H1 (cell line): Measurements from ENCODE around the gene ZDHHC17. TPM values are rescaled to one million over a fixed set of nuclear protein-coding genes. Genes with fewer than 3 reads are reported as not detected.

ENCODE experiments used
- CTCF ChIA-PET: fragments of 300-600 bp; sonication (Branson Sonifier 250); formaldehyde crosslinking; loops from one replicate; lab custom pipeline; 2021; ENCODE audit not compliant: partially characterized antibody; lab: Charles Lee
- POLR2A ChIA-PET: fragments of 300-600 bp; sonication (Branson Sonifier 250); formaldehyde crosslinking; loops from one replicate; lab custom pipeline; 2021; ENCODE audit warnings: inconsistent platforms; ENCODE audit not compliant: partially characterized antibody; lab: Charles Lee
- DNase-seq, 2 experiments: peaks; one replicate each; pipeline versions ENCODE4 v3.0.0 to v3.0.0-alpha.2; 2010 to 2022; ENCODE audit warnings: low spot score in 2 of 2, low read depth in 1 of 2, mixed read lengths in 1 of 2
- FAIRE-seq: peaks from 2 replicates; lab custom pipeline; 2011; peaks lifted over from hg19 to GRCh38; lab: Jason Lieb, UNC
- H2AFZ ChIP-seq: 2 replicates; pipeline ENCODE4 v1.8.1; 2012; ENCODE audit warnings: low read length, inconsistent platforms
- H2AK5ac ChIP-seq: 2 replicates; pipeline ENCODE4 v1.6.1; 2013; ENCODE audit warnings: low read depth, low read length
- H2BK120ac ChIP-seq: replicated peaks from 2 replicates; pipeline ENCODE3; 2013; ENCODE audit warnings: low read depth, low read length, inconsistent platforms
- H2BK12ac ChIP-seq: 2 replicates; pipeline ENCODE4 v1.6.1; 2013; ENCODE audit warnings: low read depth, low read length
- H2BK15ac ChIP-seq: 2 replicates; pipeline ENCODE4 v1.6.1; 2013; ENCODE audit warnings: low read length
- H2BK20ac ChIP-seq: 2 replicates; pipeline ENCODE4 v1.6.1; 2013; ENCODE audit warnings: low read length
- H2BK5ac ChIP-seq: 2 replicates; pipeline ENCODE4 v1.6.1; 2013; ENCODE audit warnings: low read depth, low read length
- H3K14ac ChIP-seq: 2 replicates; pipeline ENCODE4 v1.6.1; 2013; ENCODE audit warnings: inconsistent platforms; ENCODE audit not compliant: insufficient read length
- H3K18ac ChIP-seq: 2 replicates; pipeline ENCODE4 v1.6.1; 2013; ENCODE audit warnings: low read length; ENCODE audit errors: extremely low read depth
- H3K23ac ChIP-seq: 2 replicates; pipeline ENCODE4 v1.6.1; 2013; ENCODE audit warnings: inconsistent platforms; ENCODE audit not compliant: insufficient read length
- H3K23me2 ChIP-seq: 2 replicates; pipeline ENCODE4 v1.6.1; 2013; ENCODE audit warnings: low read depth, low read length
- H3K27ac ChIP-seq: 2 replicates; pipeline ENCODE4 v1.6.1; 2011; ENCODE audit warnings: low read depth, low read length, inconsistent platforms
- H3K27me3 ChIP-seq, 4 experiments: replicated peaks in 1 of 4; 1 replicate in 1 of 4; 2 replicates in 3 of 4; pipeline versions ENCODE4 v1.6.1 to v1.8.1; 2011 to 2013; ENCODE audit warnings: low read length in 3 of 4, mild to moderate bottlenecking in 3 of 4, inconsistent platforms in 2 of 4, mixed read lengths in 2 of 4, moderate library complexity in 1 of 4; ENCODE audit not compliant: control insufficient read depth in 3 of 4, insufficient read depth in 3 of 4; ENCODE audit errors: extremely low read depth in 1 of 4
- H3K36me3 ChIP-seq, 4 experiments: 2 replicates each; pipeline versions ENCODE4 v1.6.1 to v1.8.1; 2011 to 2013; ENCODE audit warnings: mild to moderate bottlenecking in 4 of 4, low read length in 3 of 4, moderate library complexity in 2 of 4, control low read depth in 1 of 4, inconsistent platforms in 1 of 4; ENCODE audit not compliant: insufficient read depth in 4 of 4, control insufficient read depth in 2 of 4
- H3K4ac ChIP-seq: replicated peaks from 2 replicates; pipeline ENCODE3; 2013; ENCODE audit warnings: low read length, low read depth, mixed read lengths, inconsistent platforms; ENCODE audit not compliant: insufficient read length
- H3K4me1 ChIP-seq, 4 experiments: replicated peaks in 1 of 4; 1 replicate in 1 of 4; 2 replicates in 3 of 4; pipeline versions ENCODE4 v1.6.1 to v1.8.1; 2011 to 2013; ENCODE audit warnings: low read length in 3 of 4, inconsistent platforms in 2 of 4, mixed read lengths in 1 of 4; ENCODE audit not compliant: insufficient read depth in 4 of 4, control insufficient read depth in 3 of 4
- H3K4me2 ChIP-seq, 2 experiments: 2 replicates each; pipeline versions ENCODE4 v1.6.1 to v1.8.1; 2011 to 2013; ENCODE audit warnings: low read depth in 2 of 2, low read length in 2 of 2, control low read depth in 1 of 2, inconsistent platforms in 1 of 2, mild to moderate bottlenecking in 1 of 2; ENCODE audit not compliant: insufficient read depth in 1 of 2
- H3K4me3 ChIP-seq, 4 experiments: fragments of 200-600, 300-600 bp in 1 of 4; sonication (generic), shearing (Covaris generic), sonication (Bioruptor Twin) in 1 of 4; 2 replicates each; pipeline versions ENCODE4 v1.5.1 to v1.8.1; 2011 to 2016; ENCODE audit warnings: low read length in 4 of 4, low read depth in 3 of 4, control low read depth in 2 of 4, inconsistent platforms in 2 of 4, mild to moderate bottlenecking in 2 of 4, mixed read lengths in 1 of 4, moderate library complexity in 1 of 4; ENCODE audit not compliant: insufficient read depth in 2 of 4; ENCODE audit errors: extremely low read depth in 1 of 4
- H3K56ac ChIP-seq: replicated peaks from 2 replicates; pipeline ENCODE3; 2013; ENCODE audit warnings: low read depth, mild to moderate bottlenecking, mixed read lengths, low read length, inconsistent platforms; ENCODE audit not compliant: insufficient read length
- H3K79me1 ChIP-seq: 2 replicates; pipeline ENCODE4 v1.6.1; 2013; ENCODE audit warnings: low read depth, low read length, control low read depth
- H3K79me2 ChIP-seq, 2 experiments: 2 replicates each; pipeline versions ENCODE4 v1.6.1 to v1.8.1; 2012 to 2013; ENCODE audit warnings: low read length in 2 of 2, mild to moderate bottlenecking in 2 of 2, inconsistent platforms in 1 of 2; ENCODE audit not compliant: insufficient read depth in 2 of 2, control insufficient read depth in 1 of 2
- H3K9ac ChIP-seq, 4 experiments: replicated peaks in 1 of 4; 1 replicate in 1 of 4; 2 replicates in 3 of 4; pipeline versions ENCODE4 v1.6.1 to v1.8.1; 2011 to 2013; ENCODE audit warnings: low read depth in 3 of 4, low read length in 3 of 4, control low read depth in 2 of 4, mild to moderate bottlenecking in 2 of 4, moderate library complexity in 2 of 4, inconsistent platforms in 1 of 4; ENCODE audit errors: extremely low read depth in 1 of 4
- H3K9me3 ChIP-seq, 2 experiments: 2 replicates each; pipeline versions ENCODE4 v1.6.1 to v1.8.1; 2012 to 2013; ENCODE audit warnings: mild to moderate bottlenecking in 2 of 2, moderate library complexity in 2 of 2, control low read depth in 1 of 2, inconsistent platforms in 1 of 2, low read depth in 1 of 2, low read length in 1 of 2, mixed read lengths in 1 of 2; ENCODE audit not compliant: insufficient read depth in 2 of 2
- H4K20me1 ChIP-seq, 2 experiments: replicated peaks in 1 of 2; 2 replicates each; pipeline versions ENCODE3 to v1.8.1; 2011 to 2013; ENCODE audit warnings: inconsistent platforms in 2 of 2, low read length in 2 of 2, mild to moderate bottlenecking in 1 of 2; ENCODE audit not compliant: insufficient read depth in 2 of 2, control insufficient read depth in 1 of 2
- H4K5ac ChIP-seq: 2 replicates; pipeline ENCODE4 v1.6.1; 2013; ENCODE audit warnings: low read length, low read depth, mixed read lengths, inconsistent platforms; ENCODE audit not compliant: insufficient read length
- H4K8ac ChIP-seq: 2 replicates; pipeline ENCODE4 v1.8.0; 2013; ENCODE audit warnings: mild to moderate bottlenecking, moderate library complexity, low read length, inconsistent platforms; ENCODE audit not compliant: insufficient read depth; ENCODE audit errors: extremely low read depth
- H4K91ac ChIP-seq: replicated peaks from 2 replicates; pipeline ENCODE3; 2013; ENCODE audit warnings: low read length, mixed read lengths, inconsistent platforms; ENCODE audit not compliant: insufficient read length
- BRCA1 ChIP-seq: IDR thresholded peaks from 2 replicates; pipeline ENCODE4 v1.6.1; 2012; ENCODE audit warnings: low read depth, low read length, improper control_type of control experiment
- EZH2 ChIP-seq: fragments of 200-600 bp; sonication (generic); IDR thresholded peaks from 2 replicates; pipeline ENCODE4 v1.7.1; 2012; ENCODE audit warnings: low read depth, mild to moderate bottlenecking, moderate library complexity, low read length, inconsistent platforms; ENCODE audit not compliant: severe bottlenecking
- RBBP5 ChIP-seq: IDR thresholded peaks from 2 replicates; pipeline ENCODE4 v1.7.1; 2012; ENCODE audit warnings: low read depth, mild to moderate bottlenecking, inconsistent platforms, low read length, moderate library complexity, borderline replicate concordance
- RNF2 ChIP-seq: fragments of 200-900, 300-1000 bp; sonication (generic); IDR thresholded peaks from 2 replicates; pipeline ENCODE4 v1.7.1; 2016; ENCODE audit warnings: borderline replicate concordance, low read depth, mild to moderate bottlenecking, antibody characterized with exemption, low read length; ENCODE audit not compliant: poor library complexity, severe bottlenecking; ENCODE audit errors: missing control alignments
- ZNF274 ChIP-seq: IDR thresholded peaks from 2 replicates; pipeline ENCODE4 v1.7.0; 2012; ENCODE audit warnings: low read length, borderline replicate concordance; ENCODE audit errors: extremely low read depth
- WGBS, 2 experiments: shearing (Covaris generic) in 1 of 2; methylation state at CpG; one replicate each; pipeline versions ENCODE4 v1.1.6 to v1.1.7; 2013 to 2015; ENCODE audit warnings: low lambda C conversion rate in 2 of 2, mixed read lengths in 2 of 2, inconsistent platforms in 1 of 2, low coverage in 1 of 2, missing lambda C conversion rate in 1 of 2; ENCODE audit not compliant: insufficient replicate concordance in 2 of 2, insufficient coverage in 1 of 2, insufficient read length in 1 of 2; ENCODE audit errors: extremely low coverage in 1 of 2, missing lambda C conversion rate in 1 of 2; 5-methylcytosine and 5-hydroxymethylcytosine counted together
- polyA plus RNA-seq, 7 experiments: library from polyadenylated mRNA; depleted of rRNA in 3 of 7; stranded (reverse) in 5 of 7; unstranded in 2 of 7; fragments of >200 nt in 5 of 7; fragments of 200-250 nt in 2 of 7; gene quantifications; 1 replicate in 5 of 7; 2 replicates in 1 of 7; 4 replicates in 1 of 7; pipeline versions ENCODE4 v1.2.1 to v1.2.3, GENCODE V29; 2011 to 2013; ENCODE audit warnings: missing spikeins in 2 of 7, mixed read lengths in 2 of 7
- total RNA-seq: library from RNA; stranded (reverse); fragmentation: NEBNext Ultra II Directional; extraction: Animal tissue kit (Norgen Biotek cat#: 25700); gene quantifications from 2 replicates; pipeline ENCODE4 v1.2.1, GENCODE V29; 2021
- TF ChIP-seq, protein P1 (sequence below): IDR thresholded peaks from 2 replicates; pipeline ENCODE4 v1.6.1; 2012; ENCODE audit warnings: inconsistent platforms

The ZDHHC17 gene
- total and polyA plus RNA-seq, 2 of the 8 experiments (the other 6 are each of a cell fraction or from before 2014, with no cell fraction given): 27.6 to 28.9 TPM

DNA sequence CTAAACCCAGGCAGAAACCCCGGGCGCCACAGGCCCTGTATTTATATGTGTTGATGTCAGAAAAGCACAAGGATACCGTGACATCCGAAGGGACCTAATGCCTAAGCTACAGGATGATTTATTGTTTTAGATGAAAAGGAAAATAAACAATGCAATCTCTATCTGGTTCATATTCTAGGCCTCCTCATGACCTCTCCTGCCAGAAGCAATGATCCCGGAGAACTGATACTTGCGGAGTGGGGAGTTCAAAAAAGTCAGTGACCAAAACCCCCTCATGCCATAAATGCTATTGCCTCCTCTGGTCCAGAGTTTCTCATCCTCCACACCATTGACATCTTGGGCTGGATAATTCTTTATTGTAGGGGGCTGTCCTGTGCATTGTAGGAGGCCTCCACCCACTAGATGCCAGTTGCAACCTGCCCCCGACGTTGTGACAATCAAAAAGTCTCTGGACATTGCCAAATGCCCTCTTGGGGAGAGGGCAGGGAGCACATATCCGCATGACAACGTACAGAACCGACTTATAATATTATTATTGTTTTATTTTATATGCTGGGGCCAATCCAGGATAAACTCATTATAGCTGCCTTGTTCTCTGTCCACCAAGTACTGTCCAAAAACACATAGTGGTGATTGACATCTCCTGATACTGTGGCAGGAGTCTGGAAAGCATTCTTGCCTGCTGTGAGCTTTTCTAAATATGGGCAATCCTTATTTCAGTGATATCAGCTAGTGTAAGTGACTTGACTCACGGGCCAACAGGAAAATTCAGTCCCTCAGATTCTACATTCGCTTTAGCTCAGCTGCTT is 116.0 kb downstream of the ZDHHC17 start:
- CTCF ChIA-PET: interaction anchor here (0.8 to 2.4 kb wide), 6 partner anchors 10 to 131 kb away, joined by 3 to 9 read pairs (median 4); no protein-coding TSS in a partner anchor
- no peak overlapping the region for H2BK15ac ChIP-seq
- DNase-seq (no peak), FAIRE-seq (no peak)
- H3K9ac ChIP-seq: peak overlapping the region in 1 of 4 experiments; percentile 86; a peak in 2 of 7 replicates
- peak overlapping the region; percentile 4 for H3K4ac ChIP-seq
- no peak overlapping the region for H3K18ac ChIP-seq
- no peaks in the 10 kb centered on the region for H3K9me3 ChIP-seq
- H3K23ac ChIP-seq: no peak overlapping the region
- peaks cover 6% of the 10 kb centered on the region; the same call in 1 of the 2 replicates for H3K79me1 ChIP-seq
- POLR2A ChIA-PET: interaction anchor here (0.9 to 2.6 kb wide), 9 partner anchors 9 to 85 kb away, joined by 3 to 19 read pairs (median 3); no protein-coding TSS in a partner anchor
- H4K91ac ChIP-seq: no peak overlapping the region
- H2AK5ac ChIP-seq: no peak overlapping the region
- H3K23me2 ChIP-seq: peaks cover 4% of the 10 kb centered on the region; the same call in 1 of the 2 replicates
- H3K27ac ChIP-seq: no peak overlapping the region
- peak overlapping the region; percentile 27; the same call in 1 of the 2 replicates for H2AFZ ChIP-seq
- H3K4me3 ChIP-seq: peak overlapping the region; percentile 73 to 89 (median 84); a peak in 7 of 8 replicates
- peak overlapping the region; percentile 76; the same call in 1 of the 2 replicates for H2BK5ac ChIP-seq
- no peak overlapping the region for H3K14ac ChIP-seq
- TF ChIP-seq RNF2 (no peak), EZH2 (no peak), BRCA1 (no peak), RBBP5 (no peak), ZNF274 (no peak)
- TF ChIP-seq, protein P1, sequence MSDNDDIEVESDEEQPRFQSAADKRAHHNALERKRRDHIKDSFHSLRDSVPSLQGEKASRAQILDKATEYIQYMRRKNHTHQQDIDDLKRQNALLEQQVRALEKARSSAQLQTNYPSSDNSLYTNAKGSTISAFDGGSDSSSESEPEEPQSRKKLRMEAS: no peak
- H3K4me1 ChIP-seq: peaks cover 3 to 15% (median 10%) of the 10 kb centered on the region in 4 experiments; a peak in 6 of 7 replicates
- no peak overlapping the region for H4K5ac ChIP-seq
- peaks cover 6 to 28% of the 10 kb centered on the region in 2 experiments for H3K79me2 ChIP-seq
- 70% methylated on average over 13 of the region's 13 CpGs; no CpG with 5 or more reads in 1 of the 2 experiments for WGBS, 2 experiments
- H2BK120ac ChIP-seq: no peak overlapping the region
- H4K20me1 ChIP-seq: peaks cover 3 to 4% of the 10 kb centered on the region in 2 experiments
- no peak overlapping the region for H2BK12ac ChIP-seq
- H2BK20ac ChIP-seq: no peak overlapping the region
- no peaks in the 10 kb centered on the region for H3K27me3 ChIP-seq
- peak overlapping the region; percentile 69 to 76 for H3K4me2 ChIP-seq
- H4K8ac ChIP-seq: no peak overlapping the region
- H3K56ac ChIP-seq: no peak overlapping the region
- H3K36me3 ChIP-seq: no peaks in the 10 kb centered on the region
